ENCODE results near the gene TNFRSF14. TPM values are rescaled to one million over a fixed set of nuclear protein-coding genes. Genes with fewer than 3 reads are reported as not detected.

TNFRSF14 gene
- total RNA-seq, 6 experiments from 2014 or later: 7.4 to 14.2 (median 11.5) TPM

- no peak overlapping the region for H3K4me3 Mint-ChIP-seq
- no peaks in the 10 kb centered on the region for H3K9me3 Mint-ChIP-seq
- no peak overlapping the region for H3K27ac Mint-ChIP-seq
- peaks cover 6% of the 10 kb centered on the region for H3K27me3 Mint-ChIP-seq (ENCODE audit: insufficient read depth)
- DNase-seq: no peak
- TF ChIP-seq, protein P1, sequence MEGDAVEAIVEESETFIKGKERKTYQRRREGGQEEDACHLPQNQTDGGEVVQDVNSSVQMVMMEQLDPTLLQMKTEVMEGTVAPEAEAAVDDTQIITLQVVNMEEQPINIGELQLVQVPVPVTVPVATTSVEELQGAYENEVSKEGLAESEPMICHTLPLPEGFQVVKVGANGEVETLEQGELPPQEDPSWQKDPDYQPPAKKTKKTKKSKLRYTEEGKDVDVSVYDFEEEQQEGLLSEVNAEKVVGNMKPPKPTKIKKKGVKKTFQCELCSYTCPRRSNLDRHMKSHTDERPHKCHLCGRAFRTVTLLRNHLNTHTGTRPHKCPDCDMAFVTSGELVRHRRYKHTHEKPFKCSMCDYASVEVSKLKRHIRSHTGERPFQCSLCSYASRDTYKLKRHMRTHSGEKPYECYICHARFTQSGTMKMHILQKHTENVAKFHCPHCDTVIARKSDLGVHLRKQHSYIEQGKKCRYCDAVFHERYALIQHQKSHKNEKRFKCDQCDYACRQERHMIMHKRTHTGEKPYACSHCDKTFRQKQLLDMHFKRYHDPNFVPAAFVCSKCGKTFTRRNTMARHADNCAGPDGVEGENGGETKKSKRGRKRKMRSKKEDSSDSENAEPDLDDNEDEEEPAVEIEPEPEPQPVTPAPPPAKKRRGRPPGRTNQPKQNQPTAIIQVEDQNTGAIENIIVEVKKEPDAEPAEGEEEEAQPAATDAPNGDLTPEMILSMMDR (IDR thresholded peaks at IDR 0.05): no peak
- no peaks in the 10 kb centered on the region for H3K36me3 Mint-ChIP-seq (ENCODE audit: low read depth)
- no peaks in the 10 kb centered on the region for H3K4me1 Mint-ChIP-seq (ENCODE audit: low read depth)
Measured at GRCh38 chr1:2606881-2607621, 50.9 kb downstream of the TNFRSF14 start.

GRCh38 chr1:2607641-2608091 is 51.5 kb downstream of the TNFRSF14 start:
- Mint-ChIP-seq H3K27me3 (ENCODE audit: insufficient read depth) (peaks cover 2% of the 10 kb centered on the region), H3K4me1 (ENCODE audit: low read depth) (no peaks in the 10 kb centered on the region), H3K36me3 (ENCODE audit: low read depth) (no peaks in the 10 kb centered on the region), H3K9me3 (no peaks in the 10 kb centered on the region), H3K27ac (no peak overlapping the region), H3K4me3 (no peak overlapping the region)
- TF ChIP-seq, protein P1 (IDR thresholded peaks at IDR 0.05): no peak
- DNase-seq: no peak

GRCh38 chr1:2609319-2610035 is 53.3 kb downstream of the TNFRSF14 start:
- no peak overlapping the region for H3K4me3 Mint-ChIP-seq
- DNase-seq: no peak

DNA sequence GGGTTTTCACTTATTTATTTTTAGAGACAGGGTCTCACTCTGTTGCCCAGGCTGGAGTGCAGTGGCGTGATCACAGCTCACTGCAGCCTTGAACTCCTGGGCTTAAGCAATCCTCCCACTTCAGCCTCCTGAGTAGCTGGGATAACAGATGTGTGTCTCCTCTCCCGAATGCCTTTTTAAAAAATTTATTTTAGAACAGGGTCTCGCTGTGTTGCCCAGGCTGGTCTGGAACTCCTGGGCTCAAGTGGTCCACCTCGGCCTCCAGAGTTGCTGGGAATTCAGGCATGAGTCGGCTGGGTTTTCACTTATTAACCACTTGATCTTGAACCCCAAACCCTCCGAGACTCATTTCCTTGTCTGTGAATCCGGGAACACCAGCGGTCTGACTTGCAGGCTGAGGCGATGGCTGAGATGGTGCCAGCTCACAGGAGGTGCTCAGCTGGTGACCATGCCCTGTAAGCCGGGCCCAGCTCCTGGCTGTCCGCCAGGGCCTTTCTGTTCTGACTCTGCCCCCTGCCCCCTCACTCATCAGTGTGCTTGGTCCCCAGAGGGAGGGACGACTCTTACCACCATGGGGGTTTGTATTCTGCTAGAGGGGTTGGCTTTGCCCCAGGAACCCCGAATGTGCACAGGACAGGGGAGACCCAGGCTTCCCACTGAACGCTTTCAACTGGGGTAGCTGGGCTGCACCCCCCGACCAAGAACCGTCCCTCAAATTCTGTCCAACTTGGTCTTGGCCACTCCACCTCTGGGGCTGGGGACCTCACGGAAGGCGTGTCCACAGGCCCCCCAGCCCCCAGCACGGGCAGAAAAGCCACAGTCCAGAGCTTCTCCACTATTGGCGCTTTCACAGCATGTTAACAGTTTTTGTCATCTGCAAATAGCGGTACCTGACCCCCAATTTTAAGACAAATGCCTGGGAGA is 54.1 kb downstream of the TNFRSF14 start:
- no peaks in the 10 kb centered on the region for H3K4me1 Mint-ChIP-seq (ENCODE audit: low read depth)
- no peaks in the 10 kb centered on the region; the same call in none of the 2 replicates for H3K27me3 Mint-ChIP-seq (ENCODE audit: insufficient read depth)
- no peak overlapping the region for H3K27ac Mint-ChIP-seq
- no peaks in the 10 kb centered on the region; the same call in 1 of the 2 replicates for H3K9me3 Mint-ChIP-seq
- H3K4me3 Mint-ChIP-seq: no peak overlapping the region
- DNase-seq: no peak
- TF ChIP-seq, protein P1 (IDR thresholded peaks at IDR 0.05): no peak
- H3K36me3 Mint-ChIP-seq (ENCODE audit: low read depth): no peaks in the 10 kb centered on the region

More at GRCh38 chr1:2609319-2610035, 53.3 kb downstream of the TNFRSF14 start:
- Mint-ChIP-seq H3K27ac (no peak overlapping the region), H3K36me3 (ENCODE audit: low read depth) (no peaks in the 10 kb centered on the region), H3K27me3 (ENCODE audit: insufficient read depth) (no peaks in the 10 kb centered on the region; the same call in none of the 2 replicates), H3K4me1 (ENCODE audit: low read depth) (no peaks in the 10 kb centered on the region), H3K9me3 (no peaks in the 10 kb centered on the region; the same call in 1 of the 2 replicates)
- TF ChIP-seq, protein P1 (IDR thresholded peaks at IDR 0.05): no peak

- H3K36me3 Mint-ChIP-seq (ENCODE audit: low read depth): no peaks in the 10 kb centered on the region
- TF ChIP-seq, protein P1 (IDR thresholded peaks at IDR 0.05): no peak
- no peak overlapping the region for H3K27ac Mint-ChIP-seq
- no peak overlapping the region for H3K4me3 Mint-ChIP-seq
- H3K27me3 Mint-ChIP-seq (ENCODE audit: insufficient read depth): peaks cover 3% of the 10 kb centered on the region
- no peaks in the 10 kb centered on the region; the same call in 1 of the 2 replicates for H3K9me3 Mint-ChIP-seq
- H3K4me1 Mint-ChIP-seq (ENCODE audit: low read depth): no peaks in the 10 kb centered on the region
- no peak for DNase-seq
Measured at GRCh38 chr1:2611031-2611501, 54.9 kb downstream of the TNFRSF14 start.
